ENCODE results near the gene VTI1B.
"Not testable (repeated sequence)": the region's sequence is repeated elsewhere in the genome, so short reads cannot be mapped to it uniquely, and the experiment has no call there.

The VTI1B gene, protein sequence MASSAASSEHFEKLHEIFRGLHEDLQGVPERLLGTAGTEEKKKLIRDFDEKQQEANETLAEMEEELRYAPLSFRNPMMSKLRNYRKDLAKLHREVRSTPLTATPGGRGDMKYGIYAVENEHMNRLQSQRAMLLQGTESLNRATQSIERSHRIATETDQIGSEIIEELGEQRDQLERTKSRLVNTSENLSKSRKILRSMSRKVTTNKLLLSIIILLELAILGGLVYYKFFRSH

DNA sequence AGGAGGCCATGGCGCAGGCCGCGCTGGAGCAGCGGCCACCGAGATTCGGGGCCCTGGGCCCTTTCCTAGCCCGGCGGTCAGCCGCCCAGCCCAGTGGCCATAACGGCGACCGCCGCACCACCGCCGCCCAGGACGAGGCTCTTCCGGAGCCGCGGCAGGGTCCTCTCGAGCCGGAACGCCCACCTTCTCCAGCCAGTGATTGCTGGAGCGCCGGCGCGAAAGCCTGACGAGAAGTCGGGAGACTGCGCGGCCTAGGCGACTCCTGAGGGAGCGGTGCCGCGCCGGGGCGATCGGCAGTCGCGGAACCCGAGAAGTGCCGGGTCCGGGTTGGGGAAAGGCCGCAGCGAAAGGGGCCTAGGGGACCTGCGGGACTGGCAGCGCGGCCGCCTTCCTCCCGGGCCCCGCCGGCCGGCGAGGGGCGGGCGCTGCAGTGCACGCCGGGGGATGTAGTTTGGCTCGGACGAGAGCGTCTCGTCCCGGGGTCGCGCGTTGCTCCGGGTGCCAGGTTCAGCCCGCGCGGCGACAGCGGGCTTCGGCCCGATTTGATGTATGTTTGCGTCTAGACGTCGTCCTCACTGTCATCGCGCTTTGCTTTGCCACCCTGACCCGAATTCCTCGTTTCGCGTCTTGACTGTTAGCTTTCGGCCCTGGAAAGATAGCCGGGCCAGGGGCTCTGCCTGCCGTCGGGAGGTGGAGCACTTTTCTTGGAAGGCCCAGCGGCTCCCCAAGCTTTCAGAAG lies at the start of gene VTI1B:
VTI1B (minus strand) TSS at position 153 of the 739 bp plus-strand sequence; CDS start at position 10, 143 bp downstream.
- peak; percentile 62 for DNase-seq (ENCODE audit: low spot score)

DNA sequence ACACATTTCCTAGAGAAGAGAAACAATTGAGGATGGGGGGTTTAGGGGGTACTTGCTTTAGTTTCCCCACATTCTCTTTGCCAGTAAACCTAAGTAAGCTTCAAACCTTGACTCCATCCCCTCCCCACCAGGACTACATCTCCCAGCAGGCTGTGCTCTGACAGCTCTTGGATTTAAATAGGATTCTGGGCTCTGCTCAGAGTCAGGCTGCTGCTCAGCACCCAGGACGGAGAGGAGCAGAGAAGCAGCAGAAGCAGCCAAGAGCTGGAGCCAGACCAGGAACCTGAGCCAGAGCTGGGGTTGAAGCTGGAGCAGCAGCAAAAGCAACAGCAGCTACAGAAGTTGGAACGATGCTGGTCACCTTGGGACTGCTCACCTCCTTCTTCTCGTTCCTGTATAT lies 47.9 kb upstream of the VTI1B start:
- DNase-seq (ENCODE audit: low spot score), result no peak

DNA sequence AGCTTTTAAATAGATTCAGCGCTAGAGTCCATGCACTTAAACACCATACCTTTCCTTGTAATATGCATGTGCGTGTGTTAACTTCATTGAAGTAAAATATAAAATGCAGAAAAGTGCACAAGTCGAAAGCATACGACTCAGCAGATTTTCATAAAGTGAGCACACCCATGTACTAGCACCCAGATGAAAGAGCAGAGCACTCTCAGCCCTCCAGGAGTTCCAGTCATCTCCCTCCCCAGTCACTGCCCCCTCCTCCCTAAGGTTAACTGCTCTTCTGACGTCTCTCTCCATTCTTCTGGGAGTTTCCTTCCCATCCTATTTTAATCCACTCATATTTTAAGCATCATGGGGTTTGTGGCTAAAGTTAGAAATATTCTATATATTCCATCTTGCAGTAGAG lies 47.4 kb upstream of the VTI1B start:
- DNase-seq (ENCODE audit: low spot score), result no peak

DNA sequence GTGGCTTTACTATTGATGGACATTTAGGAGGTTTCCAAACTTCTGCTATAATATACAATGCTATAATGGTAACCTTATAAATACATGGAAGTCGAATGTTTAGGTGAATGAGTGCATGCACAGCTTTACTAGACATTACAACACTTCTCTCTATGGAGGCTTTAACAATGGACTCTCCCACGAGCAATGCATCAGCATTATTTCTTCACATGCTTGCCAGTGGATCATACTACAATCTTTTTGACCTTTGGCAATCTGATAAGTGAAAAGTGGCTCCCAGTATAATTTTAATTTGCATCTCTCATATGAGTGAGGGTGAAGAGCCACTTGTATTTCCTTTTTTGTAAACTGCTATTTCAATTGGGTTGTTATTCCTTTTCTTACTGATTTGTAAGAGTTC lies 45.4 kb upstream of the VTI1B start:
- DNase-seq (ENCODE audit: low spot score), result no peak

DNA sequence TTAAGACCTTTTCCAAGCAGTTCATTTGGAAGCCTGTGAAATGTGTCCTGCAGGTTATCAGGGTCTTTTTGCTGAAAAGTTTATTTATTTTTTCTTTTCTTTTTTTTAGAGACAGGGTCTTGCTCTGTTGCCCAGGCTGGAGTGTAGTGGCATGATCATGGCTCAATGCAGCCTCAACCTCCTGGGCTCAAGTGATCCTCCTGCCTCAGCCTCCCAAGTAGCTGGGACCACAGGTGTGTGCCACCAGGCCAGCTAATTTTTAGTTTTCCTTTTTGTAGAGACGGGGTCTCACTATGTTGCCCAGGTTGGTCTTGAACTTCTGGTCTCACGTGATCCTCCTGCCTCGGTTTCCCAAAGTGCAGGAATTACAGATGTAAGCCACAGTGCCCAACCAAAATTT lies 45.0 kb upstream of the VTI1B start:
- DNase-seq (ENCODE audit: low spot score), result not testable (repeated sequence)

DNA sequence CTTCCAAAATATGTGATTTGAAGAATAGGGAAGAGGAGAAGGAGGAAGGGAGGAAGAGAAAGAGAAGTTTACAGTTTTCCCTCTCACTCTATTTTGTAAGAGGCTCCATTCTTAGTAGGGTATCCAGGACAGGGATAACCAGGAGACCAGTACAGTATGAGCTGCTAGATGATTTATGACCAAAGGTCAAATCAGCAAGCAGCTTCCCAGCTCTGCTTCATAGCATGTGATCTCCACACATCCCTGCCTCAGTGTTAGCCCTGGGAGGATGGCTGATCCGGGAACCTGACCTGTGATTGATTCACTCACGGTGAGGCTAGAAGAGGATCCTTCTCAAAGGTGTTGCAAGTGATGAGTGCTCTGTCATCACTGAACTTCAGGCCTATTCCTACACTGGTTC lies 43.8 kb upstream of the VTI1B start:
- DNase-seq (ENCODE audit: low spot score), result no peak

DNA sequence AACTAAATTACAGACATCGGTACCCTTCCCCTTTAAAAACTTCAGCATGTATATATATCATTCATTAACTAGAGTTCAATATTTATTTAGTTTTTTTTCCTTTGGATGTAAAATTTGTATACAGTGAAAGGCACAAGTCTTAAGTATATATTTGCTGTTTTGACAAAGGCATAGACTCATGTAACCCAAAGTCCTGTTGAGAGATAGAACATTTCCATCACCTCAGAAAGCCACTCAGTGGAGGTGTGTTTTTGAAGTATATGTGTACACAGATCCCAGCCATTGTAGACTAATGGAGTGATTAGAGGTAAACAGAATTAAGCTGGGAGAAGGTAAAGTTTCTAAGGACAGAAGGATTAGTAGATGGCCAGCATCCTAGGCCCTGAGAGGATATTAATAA lies 42.6 kb upstream of the VTI1B start:
- no peak for DNase-seq (ENCODE audit: low spot score)

DNA sequence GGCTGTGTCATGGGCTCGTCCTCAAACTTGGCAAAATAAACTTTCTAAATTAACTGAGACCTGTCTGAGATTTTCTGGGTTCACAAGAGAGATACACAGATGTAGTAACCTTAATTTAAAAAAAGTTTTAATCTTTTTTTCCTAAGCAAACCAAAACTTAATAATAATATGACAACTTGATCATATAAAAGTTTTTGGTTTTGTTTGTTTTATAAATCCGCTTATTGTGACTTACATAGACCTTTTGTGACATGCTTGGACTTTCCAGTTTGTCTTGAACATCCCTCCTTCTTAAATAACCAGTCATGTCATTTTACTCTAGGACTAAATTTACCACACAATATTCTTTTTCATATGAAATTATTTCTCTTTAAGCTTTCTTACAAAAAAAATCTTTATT lies 35.8 kb upstream of the VTI1B start:
- DNase-seq (ENCODE audit: low spot score), result no peak

DNA sequence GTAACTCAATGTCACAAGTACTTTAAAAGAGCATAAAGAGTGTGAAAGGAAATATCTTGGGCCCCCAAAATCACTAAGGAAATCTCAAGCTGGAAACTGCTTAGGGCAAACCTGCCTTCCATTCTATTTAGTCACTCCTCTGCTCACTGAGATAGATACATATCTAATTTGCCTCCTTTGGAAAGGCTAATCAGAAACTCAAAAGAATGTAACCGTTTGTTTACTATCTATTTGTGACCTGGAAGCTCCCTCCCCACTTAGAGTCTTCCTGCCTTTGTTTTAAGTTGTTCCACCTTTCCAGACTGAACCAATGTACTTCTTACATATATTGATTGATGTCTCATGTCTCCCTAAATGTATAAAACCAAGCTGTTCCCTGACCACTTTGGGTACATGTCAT lies 35.4 kb upstream of the VTI1B start:
- not testable (repeated sequence) for DNase-seq (ENCODE audit: low spot score)

DNA sequence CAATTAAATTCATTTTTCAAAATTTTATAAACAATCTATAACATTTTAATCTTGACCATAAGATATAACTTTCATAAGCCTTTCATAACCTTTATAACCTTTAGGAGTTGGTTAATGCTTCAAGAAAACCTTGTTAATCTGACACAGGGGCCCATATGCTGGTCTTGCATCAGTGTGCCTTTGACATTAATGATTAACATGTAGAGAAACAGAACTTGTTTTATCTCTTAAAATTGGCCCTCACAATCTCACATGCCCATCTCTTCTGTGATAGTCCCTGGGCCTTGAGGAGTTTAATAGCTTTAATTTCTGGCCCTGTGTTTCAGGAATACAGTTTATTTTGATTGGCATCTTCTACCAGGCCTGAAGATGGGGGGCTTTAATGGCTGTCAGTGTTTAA lies 34.9 kb upstream of the VTI1B start:
- not testable (repeated sequence) for DNase-seq (ENCODE audit: low spot score)

DNA sequence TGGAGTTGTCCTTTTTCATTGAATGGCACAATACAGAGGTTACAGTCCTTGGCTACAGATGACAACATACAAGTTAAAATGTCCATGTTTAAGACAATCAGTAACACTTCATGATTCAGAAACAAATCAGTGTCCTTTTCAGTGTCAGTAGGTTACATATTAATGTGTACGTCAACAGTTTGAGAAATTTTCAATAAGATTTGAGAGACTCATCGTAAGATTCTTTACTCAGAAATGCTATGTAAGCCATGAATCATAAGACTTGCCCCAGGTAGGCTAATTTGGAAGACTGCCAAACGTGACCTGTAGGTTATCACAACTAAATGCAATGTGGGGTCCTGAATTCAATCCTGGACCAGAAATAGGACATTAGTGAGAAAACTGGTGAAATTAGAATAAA lies 30.8 kb upstream of the VTI1B start:
- no peak for DNase-seq (ENCODE audit: low spot score)

DNA sequence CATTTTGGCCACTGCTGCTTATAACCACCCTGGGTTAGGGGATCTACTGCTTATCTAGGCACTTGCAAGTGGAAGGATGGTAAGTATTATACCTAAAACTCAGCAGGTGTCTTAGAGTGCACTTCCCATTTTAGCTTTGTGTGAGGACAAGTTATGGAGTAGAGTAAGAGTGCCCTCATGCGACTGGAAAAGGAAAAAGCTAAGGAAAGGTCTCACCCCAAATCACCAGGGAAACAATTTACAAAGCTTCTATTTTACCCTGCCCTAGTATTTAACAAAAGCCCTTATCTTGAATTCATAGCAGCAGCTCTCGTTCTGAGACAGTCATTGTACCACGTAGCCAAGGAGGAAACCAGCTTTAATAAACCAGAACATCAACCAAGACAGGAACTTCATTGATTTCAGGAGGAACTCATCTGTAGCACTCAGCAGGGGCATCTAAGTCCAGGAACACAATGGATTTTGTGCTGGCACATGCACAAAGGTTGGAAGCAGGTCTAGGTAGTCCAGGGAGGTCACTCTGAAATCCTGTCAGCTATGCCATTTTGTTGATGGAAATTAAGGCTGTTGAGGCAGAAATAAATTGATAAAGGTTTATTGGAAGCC lies 30.2 kb upstream of the VTI1B start:
- DNase-seq (ENCODE audit: low spot score), result peak; percentile 31

DNA sequence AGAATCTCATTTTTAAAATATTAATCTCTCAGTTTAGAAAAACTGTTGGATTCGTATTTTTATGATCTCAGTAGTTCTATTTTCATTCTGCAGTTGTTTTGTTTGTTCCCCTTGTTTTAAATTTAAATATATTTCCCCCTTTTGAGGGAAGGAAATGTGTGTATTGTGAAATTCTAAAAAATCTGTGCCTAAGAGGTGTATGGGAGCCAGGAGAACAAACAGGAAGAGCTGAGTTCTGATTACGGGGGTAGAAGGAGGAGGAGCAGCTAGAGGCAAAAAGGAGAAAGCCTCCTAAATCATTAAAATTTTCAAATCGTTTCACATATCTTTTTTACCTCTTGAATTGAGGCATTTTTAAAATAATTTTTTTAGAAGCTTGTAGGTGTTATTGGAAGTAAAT lies 29.6 kb upstream of the VTI1B start:
- no peak for DNase-seq (ENCODE audit: low spot score)

DNA sequence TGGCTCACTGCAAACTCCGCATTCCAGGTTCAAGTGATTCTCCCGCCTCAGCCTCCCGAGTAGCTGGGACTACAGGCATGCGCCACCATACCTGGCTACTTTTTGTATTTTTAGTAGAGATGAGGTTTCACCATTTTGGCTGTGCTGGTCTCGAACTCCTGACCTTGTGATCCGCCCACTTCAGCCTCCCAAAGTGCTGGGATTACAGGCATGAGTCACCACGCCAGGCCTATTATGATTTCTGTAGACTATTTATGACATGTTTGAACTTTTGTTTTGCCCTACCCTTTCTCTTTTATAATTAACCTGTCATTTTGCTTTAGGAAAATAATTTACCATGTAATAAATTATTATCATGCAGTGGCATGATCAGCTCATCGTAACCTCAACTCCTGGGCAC lies 27.1 kb upstream of the VTI1B start, which contains the start of gene RDH12:
RDH12 (plus strand) TSS at position 395 of the 400 bp plus-strand sequence. CDS start 20,757 bp downstream, outside the sequence.
- DNase-seq (ENCODE audit: low spot score), result not testable (repeated sequence)

DNA sequence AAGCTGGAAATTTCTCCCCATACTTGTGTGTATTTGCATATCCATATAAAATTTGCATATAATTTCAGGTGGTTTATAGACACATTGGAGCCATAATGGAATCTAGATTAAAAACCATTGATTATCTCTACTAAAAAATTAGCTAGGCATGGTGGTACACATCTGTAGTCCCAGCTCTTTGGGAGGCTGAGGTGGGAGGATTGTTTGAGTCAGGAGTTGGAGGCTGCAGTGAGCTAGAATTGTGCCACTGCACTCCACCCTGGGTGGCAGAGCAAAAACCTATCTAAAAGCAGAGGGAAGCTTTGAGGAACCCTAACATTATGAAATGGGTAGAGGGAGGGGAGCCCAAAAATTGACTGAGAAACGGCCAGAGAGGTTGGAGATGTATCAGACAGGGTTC lies 23.7 kb upstream of the VTI1B start:
- no peak for DNase-seq (ENCODE audit: low spot score)

DNA sequence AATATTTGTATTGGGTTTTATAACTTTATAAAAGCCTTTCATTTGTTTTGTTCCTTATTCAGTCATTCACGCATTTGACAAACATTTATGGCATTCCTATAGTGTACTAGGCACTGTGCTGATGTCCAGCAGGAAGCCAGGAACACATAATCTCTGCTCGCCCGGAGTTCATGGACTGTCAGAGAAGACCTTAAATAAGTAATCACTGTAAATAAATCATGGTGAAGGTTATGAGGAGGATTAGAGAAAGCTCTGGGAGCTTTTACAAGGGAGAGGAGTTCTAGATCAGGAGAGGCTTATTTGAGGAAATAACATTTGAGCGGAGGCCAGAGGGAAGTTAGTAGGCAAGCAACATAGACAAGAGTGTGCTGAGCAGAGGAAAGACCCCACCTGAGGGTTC lies 22.6 kb upstream of the VTI1B start:
- DNase-seq (ENCODE audit: low spot score), result no peak

DNA sequence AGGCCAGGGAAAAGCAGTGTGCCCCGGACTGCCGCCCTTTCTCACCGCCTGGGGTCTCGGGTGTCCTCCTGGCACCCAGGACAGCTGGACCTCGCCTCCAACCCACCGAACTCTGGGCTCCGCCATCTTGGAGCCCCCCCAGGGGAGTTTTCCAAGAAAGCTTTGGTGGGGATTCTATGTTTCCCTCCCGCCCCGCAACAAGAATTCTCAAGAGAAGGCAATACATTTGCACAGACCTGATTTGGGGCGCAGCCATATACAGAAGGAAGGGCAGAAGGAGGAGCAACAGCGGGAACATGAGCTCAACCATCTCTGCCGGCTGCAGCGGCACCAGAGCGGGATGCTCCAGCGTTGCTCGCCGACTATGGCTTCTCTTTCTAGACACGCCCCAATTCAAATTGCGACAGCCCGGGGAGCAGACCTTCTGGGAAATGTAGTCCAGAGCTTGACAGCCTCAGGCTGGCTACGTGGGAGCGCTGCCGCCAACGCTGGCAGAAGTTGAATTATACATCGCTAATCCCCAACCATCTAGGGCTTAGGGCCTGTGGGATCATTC lies 21.0 kb upstream of the VTI1B start, which contains the start of gene RDH11:
RDH11 (minus strand) TSS at position 371 of the 556 bp plus-strand sequence; CDS start at position 310, 61 bp downstream.
- peak; percentile 54 for DNase-seq (ENCODE audit: low spot score)

DNA sequence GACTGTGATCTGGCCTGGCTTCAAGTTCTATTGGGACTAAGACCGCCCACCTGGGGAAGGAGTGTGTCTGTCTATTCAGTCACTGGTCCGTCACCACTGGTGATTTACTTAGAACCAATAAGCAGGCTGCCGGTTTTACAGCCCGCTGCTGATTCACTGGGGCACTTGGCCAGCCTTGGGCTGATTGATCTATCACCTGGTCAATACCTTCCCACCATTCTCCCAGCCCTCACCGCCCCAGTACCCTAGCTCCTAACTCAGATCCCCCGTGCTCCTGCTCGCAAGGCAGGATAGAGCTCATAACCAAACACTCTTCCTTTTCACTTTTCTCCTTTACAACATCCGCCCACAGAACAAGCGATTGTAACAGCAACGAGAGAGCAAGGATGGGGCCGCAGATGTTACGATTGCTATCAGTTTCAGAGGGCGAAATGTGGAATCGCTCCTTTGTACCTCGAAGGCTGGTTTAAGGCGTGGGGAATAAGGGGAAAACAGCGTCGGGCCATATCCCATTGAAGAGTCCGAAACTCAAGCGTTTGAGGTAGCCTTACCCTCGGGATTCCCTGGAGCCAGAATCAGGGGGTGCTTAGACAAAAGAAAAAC lies 20.5 kb upstream of the VTI1B start:
- peak; percentile 74 for DNase-seq (ENCODE audit: low spot score)

DNA sequence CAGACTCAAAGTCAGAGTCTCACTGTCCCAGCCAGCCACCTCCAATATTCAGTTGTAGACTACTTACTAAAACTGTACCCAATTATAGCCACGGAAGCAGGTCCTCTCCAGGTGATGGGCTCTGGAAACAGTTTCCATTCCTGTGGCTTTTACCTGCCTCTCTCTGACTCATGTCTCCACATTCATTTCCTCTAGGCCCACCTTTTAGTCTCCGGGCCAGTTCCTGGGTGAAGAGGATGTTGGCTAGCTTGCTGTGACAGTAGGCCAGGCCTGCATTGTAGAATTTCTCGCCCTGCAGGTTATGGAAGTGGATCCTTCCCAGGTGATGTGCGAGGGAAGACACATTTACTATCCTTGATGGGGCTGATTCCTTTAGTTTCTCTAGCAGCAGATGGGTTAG lies 15.6 kb upstream of the VTI1B start:
- DNase-seq (ENCODE audit: low spot score), result no peak

DNA sequence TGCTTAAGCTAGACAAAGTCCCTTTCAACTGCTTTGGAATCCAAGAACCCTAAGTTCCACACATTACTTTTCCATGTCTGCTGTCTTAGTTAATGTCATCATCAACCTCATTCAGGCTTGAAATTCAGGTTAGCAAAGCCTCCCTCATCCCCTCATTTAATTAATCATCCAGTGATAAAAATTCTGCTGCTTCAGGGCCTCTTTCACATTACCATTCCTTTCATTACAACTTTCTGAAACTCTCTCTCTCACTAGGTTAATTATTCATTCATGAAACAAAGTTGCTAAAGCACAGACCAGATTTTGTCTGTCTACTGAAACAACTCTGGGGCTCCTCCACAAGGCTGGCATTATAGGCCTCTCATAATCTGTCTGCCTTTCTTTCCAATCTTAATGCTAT lies 9.4 kb upstream of the VTI1B start:
- DNase-seq (ENCODE audit: low spot score), result no peak

DNA sequence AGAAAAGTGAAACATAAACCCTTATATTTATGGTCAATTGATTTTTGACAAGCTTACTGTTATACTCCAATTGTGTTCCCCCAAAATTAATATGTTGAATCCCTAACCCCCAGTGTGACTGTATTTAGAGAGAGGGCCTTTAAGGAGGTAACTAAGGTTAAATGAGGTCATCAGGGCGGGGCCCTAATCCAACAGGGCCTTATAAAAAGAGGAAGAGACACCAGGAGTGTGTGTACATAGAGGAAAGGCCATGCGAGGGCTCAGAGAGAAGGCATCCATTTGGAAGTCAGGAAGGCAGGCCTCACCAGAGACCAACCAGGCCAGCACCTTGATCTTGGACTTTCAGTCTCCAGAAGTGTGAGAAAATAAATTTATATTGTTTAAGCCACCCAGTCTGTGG lies 6.5 kb upstream of the VTI1B start:
- no peak for DNase-seq (ENCODE audit: low spot score)

DNA sequence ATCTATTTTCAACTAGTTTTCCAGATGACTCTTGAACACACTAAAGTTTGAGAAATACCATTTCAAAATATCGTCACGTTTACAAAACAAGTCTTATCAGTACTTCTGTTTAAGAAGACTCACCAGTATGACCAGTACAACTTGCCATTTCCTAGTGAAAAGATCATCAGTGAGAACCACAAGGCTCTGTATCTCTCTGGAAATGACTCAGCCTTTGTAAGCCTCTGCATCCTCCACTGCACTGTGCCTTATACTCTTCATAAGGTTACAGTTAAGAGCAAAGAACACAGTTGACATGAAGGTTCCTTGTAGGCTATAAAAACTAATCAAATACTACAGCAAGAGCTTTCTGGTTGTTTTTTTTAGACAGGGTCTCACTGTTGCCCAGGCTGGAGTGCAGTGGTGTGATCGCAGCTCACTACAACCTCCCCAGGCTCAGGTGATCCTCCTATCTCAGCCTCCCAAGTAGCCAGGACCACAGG lies 5.7 kb upstream of the VTI1B start:
- no peak for DNase-seq (ENCODE audit: low spot score)
